ENCODE data around the gene FAM53A.

DNA sequence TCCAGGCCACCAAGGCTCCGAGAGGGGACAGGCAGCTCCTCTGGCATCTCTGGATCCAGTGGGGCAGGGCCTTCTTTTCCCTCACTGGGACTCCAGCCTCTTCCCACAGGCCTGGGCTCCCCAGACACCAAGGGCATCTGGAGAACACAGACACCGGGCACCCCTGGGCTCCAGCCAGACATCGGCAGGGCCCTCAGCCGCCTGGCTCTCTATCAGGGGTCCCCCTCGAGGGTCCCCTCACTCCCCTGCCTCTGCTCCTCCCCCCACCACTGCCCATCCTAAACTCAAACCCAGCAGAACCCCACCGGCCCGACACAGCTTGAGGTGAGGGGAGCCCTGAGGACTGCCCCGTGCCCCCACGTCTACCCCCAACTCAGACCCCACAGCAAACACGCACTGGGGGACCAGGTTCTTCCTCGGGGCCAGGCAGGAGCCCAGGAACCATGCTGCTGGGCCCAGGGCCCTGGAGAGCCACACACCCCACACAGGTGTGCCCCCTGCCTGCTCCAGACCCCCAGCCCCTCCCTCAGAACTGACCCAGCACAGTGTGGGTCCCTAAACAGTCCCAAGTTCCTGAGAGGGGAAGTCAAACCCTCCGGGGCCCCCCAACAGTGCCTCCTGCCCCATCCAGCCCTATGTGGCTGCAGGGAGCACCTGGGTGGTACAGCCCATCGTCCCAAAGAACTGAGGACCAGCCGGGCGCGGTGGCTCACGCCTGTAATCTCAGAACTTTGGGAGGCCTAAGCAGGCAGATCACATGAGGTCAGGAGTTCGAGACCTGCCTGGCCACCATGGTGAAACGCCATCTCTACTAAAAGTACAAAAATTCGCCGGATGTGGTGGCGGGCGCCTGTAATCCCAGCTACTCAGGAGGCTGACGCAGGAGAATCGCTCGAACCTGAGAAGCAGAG, 86.8 kb downstream of the FAM53A start:
- TF ChIP-seq POLR2A (IDR thresholded peaks at IDR 0.05; ENCODE audit: low read length) = no peak
- TF ChIP-seq GATA1 (IDR thresholded peaks at IDR 0.05; ENCODE audit: low read depth, low read length) = no peak

Data from erythroblast (primary cell).